Adipose tissue (tissue), 3 donors: ENCODE results near the gene IGHMBP2. TPM values are rescaled to one million over a fixed set of nuclear protein-coding genes. Genes with fewer than 3 reads are reported as not detected.
"Not testable (repeated sequence)": the region's sequence is repeated elsewhere in the genome, so short reads cannot be mapped to it uniquely, and the experiment has no call there.

ENCODE experiments used
- H3K27ac ChIP-seq: one replicate; pipeline ENCODE4 v1.5.1; 2013; ENCODE audit warnings: low read depth, low read length
- WGBS, 3 donors: extraction: QIAGEN DNeasy Blood & Tissue Kit; methylation state at CpG; one replicate each; pipeline ENCODE4 v1.1.7; 2013; 5-methylcytosine and 5-hydroxymethylcytosine counted together
- polyA plus RNA-seq, 3 donors: library from polyadenylated mRNA; stranded (reverse); fragments of 200-250 nt; gene quantifications; one replicate each; pipeline ENCODE4 v1.2.3, GENCODE V29; 2013
- donor health status: healthy with polysubstance abuse.
- donor health status: Bipolar disorder and iron deficiency.
- donor health status: healthy.

IGHMBP2 gene
- 10 to 100 TPM in 2 of 3 donors, 1 to 10 TPM in 1; 7.4 to 23.7 (median 11.3) TPM for polyA plus RNA-seq

DNA sequence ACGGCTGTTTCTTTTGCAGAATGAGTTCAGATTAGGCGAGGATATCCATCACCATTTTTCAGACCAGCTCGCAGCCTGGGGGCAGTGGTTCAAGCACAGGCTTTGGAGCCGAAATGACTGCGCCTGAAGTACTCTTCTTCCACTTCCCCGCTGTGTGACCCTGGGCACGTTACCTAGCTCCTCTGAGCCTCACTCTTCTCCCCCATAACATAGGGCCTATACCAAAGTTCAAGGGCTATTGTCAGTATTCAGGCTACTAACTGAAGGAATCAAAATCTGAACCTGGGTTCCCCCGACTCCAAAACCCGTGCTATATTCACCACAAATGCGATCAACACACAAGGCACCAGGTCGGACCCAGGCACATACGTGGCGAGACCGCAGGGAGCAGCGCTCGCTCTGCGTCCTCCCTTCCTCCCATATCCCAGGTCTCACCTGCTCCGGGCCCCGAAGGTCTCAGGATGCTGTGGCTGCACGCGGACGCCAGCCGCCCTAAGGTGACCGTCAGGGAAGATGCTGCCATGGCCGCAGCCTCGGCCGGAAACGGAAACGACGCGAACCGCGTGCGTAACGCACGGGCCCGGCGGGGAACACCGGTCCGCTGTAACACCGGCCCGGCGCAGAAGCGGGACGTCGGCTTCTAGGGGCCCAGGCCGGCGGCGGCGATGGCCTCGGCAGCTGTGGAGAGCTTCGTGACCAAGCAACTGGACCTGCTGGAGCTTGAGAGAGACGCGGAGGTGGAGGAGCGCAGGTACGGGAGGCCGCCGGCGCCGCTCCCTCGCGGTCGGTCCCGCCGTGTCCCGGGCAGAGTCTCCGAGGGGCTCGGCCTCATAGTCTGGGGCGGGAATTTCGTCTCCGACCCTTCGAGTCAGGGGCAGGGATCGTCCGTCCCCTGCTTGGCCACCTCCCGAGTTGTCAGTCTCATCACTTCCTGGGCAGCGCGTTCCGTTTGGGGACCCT, at the start of gene IGHMBP2, which contains the start of gene MRPL21:
IGHMBP2 (plus strand) TSS at position 604 of the 960 bp plus-strand sequence; CDS start at position 666, 62 bp downstream.
MRPL21 (minus strand) TSS at position 545 of the 960 bp plus-strand sequence; CDS start at position 523, 22 bp downstream.
- 1% methylated on average over 67 to 78 of the region's 78 CpGs for WGBS, 3 donors
- H3K27ac ChIP-seq: no peak within 1 kb of the TSS

- H3K27ac ChIP-seq: no peak overlapping the region
- 16 to 24% (median 22%) methylated on average over 39 to 42 of the region's 42 CpGs for WGBS, 3 donors
Measured at GRCh38 chr11:68854273-68854958, 49.3 kb upstream of the IGHMBP2 start.

- 2 to 10% (median 2%) methylated on average over 38 to 62 of the region's 62 CpGs for WGBS, 3 donors
- no peak overlapping the region for H3K27ac ChIP-seq
Measured at GRCh38 chr11:68855205-68855981, 48.3 kb upstream of the IGHMBP2 start.

DNA sequence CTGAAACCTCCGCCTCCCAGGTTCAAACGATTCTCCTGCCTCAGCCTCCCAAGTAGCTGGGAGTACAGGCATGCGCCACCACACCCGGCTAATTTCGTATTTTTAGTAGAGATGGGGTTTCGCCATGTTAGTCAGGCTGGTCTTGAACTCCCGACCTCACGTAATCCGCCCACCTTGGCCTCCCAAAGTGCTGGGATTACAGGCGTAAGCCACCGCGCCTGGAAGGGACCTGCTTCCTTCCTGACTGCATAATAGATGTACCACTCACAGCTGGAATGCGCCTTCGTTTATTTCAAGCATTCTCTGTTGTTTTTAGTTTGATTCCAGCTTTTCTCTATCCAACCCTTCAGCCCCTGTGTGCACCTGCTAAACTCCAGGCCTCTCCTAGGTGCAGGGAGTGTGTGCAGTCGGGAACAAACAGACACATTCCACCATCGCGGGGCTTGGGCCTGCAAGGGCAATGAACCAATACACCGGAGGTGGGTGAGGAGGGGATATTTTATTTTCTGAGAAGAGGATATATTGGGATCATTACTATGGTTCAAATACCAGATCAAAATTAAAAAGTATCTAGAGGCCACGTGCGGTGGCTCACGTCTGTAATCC, 47.2 kb upstream of the IGHMBP2 start:
- 80 to 88% (median 88%) methylated on average over 21 of the region's 21 CpGs for WGBS, 3 donors
- not testable (repeated sequence) for H3K27ac ChIP-seq

DNA sequence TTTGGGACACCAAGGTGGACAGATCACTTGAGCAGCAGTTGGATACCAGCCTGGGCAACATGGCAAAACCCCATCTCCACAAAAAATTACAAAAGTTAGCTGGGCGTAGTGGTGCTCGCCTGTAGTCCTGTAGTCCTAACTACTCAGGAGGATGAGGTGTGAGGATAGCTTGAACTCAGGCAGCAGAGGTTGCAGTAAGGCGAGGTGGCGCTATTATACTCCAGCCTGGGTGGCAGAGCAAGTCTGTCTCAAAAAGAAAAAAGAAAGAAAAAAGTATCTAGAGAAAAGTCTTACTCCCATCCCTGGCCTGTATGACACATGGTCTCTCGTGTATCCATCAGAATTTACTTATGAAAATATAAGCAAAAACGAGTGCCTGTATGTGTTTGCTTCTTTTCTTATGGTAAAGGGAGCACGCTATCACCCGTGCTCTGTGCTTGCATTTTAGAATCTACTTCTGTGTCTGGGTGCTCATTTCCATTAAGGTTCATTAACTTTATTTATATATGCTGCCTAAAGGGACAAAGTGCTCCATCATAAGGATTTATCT, 46.6 kb upstream of the IGHMBP2 start:
- H3K27ac ChIP-seq: no peak overlapping the region
- WGBS, 3 donors: 80 to 93% (median 91%) methylated on average over 8 of the region's 8 CpGs

DNA sequence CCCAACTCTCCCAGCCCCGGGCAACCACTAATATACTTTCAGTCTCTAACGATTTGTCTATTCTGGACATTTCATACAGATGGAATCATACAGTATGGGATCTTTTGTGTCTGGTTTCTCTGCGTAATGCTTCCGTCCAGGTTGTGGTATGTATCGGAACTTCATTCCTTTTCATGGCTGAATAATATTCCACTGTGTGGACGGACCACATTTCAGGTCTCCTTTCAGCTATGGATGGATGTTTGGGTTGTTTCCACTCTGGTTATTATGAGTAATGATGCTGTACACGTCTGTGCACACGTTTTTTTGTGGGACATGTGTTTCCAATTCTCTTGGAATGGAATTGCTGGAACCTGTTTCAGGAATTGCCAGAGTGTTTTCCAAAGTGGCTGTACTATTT, 44.6 kb upstream of the IGHMBP2 start:
- H3K27ac ChIP-seq: no peak overlapping the region
- WGBS, 3 donors: 81 to 86% (median 85%) methylated on average over 8 of the region's 8 CpGs

DNA sequence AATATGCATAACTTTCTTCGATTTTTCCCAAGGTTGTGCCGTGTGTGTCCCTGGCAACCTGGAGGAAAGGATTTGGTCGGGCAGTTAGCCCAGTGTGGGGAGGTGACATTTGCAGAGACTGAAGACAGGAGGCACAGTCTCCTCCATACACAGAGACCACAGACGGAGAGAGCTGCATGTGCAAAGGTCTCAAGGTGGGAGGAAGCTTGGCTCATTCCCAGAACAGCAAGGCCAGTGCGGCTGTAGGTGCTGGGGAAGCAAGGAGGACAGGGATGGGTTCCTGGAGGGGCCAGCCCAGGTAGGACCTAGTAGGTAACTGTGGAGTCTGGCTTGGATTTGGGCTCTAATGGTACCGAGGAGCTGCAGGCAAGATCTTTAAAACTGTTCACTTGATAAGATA, 41.3 kb upstream of the IGHMBP2 start:
- WGBS, 3 donors: 75 to 81% (median 80%) methylated on average over 6 of the region's 6 CpGs
- H3K27ac ChIP-seq: no peak overlapping the region

- H3K27ac ChIP-seq: no peak overlapping the region
- WGBS, 3 donors: 92 to 98% (median 93%) methylated on average over 3 of the region's 3 CpGs
Measured at GRCh38 chr11:68863553-68864265, 40.0 kb upstream of the IGHMBP2 start.

DNA sequence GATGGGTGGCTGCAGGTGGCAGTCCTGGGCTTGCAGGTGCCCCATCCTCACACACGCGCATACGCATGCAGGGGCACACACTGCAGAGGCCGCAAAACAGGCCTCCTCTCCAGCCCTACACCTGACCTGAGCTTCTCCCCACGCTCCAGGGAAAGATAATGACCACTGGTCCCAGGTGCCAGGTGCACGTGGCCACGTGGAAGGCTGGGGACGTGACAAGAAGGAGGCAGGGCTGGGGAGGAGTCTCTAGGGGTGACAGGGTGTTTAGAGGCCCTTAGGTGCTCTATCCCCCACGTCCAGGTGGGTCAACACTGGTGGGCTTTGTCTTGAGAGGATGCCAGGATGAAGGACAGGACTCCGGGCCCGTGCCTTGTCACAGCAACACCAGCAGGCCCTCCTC, 38.5 kb upstream of the IGHMBP2 start:
- 92 to 93% (median 92%) methylated on average over 11 of the region's 11 CpGs for WGBS, 3 donors
- no peak overlapping the region for H3K27ac ChIP-seq

DNA sequence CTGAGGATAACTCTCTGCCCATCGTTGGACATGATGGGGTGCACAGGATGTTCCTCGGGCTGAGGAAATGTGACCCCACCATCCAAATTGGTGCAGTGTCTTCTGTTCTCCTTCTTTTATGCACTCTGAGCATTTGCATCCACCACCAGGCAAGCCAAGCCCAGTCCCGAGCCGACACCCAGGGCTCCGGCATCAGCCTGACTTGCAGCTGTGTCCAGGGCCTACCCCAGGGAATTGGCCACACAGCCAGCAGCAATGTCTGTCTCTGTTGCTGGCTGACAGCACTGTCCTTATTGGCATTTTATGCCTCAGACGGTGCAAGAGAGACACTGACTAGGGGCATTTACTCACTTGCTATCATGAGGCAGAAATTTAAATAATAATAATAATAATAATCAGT, 36.6 kb upstream of the IGHMBP2 start:
- WGBS, 3 donors: 57 to 87% (median 72%) methylated on average over 6 of the region's 6 CpGs
- H3K27ac ChIP-seq: no peak overlapping the region

DNA sequence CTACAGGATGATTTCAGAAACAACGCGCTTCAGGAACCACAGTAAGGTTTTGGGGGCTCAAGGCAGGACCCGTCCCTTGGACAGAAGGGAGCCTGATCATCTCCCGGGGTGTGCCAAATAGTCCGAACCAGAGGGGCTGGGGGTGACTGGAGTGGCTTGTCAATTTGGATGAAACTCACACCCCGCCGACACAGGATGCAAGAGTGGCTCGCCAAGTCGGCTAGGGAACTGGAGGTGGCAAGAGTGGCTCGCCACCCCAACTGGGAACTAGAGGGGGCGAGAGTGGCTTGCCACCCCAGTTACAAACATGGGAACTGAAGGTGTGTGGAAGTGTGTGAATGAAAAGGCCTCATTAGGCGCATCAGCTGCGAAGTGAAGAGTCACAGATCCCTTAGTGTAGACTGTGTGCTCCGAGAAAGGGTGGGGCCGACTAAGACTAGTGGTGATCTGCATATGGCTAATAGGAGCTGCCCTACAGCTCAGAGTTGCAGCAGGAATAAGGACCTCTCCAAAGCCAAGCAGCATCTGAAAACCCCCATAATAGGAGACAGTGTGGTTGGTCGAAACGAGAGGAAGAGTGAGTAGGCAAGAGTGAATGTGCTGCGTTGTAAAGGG, 35.4 kb upstream of the IGHMBP2 start:
- WGBS, 3 donors: 93% methylated on average over 18 of the region's 18 CpGs
- H3K27ac ChIP-seq: no peak overlapping the region

GRCh38 chr11:68870470-68870869, 33.2 kb upstream of the IGHMBP2 start:
- H3K27ac ChIP-seq: no peak overlapping the region
- WGBS, 3 donors: 42 to 62% (median 58%) methylated on average over 9 of the region's 9 CpGs

DNA sequence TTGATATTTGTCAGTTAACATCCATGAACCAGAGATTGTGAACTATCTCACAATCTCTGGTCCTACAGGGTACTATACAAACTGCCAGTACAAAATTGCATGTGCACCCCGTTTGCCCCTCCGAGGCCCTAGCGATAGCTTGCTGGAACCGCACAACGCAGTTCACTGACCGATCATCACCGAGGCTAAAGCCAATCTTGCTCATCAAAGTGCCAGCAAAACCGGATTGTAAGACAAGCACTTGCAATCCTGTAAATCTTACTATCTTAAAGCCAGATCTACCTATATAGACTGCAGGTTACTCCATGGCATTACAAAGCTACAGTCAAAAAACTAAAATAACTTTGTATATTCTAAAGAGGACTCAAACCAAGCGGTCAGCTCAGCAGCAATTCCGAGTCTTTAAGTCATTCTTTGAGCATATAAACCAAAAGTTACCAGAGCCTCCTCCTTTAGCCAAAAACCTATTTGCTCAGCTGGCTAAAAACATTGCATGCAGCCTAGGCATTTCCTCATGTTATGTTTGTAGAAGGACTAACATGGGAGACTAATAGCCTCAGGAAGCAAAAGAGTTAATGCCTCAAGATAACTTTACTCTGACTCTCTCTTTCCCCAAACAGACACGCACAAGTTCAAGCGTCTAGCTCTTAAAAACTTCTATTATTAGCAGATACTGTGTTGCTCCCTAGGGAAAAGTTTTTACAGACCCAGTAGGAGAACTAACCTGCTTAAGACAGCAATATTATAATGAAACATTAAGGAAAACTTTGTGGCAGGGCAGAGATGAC, 31.3 kb upstream of the IGHMBP2 start:
- no peak overlapping the region for H3K27ac ChIP-seq
- 64 to 86% (median 80%) methylated on average over 12 of the region's 12 CpGs for WGBS, 3 donors

DNA sequence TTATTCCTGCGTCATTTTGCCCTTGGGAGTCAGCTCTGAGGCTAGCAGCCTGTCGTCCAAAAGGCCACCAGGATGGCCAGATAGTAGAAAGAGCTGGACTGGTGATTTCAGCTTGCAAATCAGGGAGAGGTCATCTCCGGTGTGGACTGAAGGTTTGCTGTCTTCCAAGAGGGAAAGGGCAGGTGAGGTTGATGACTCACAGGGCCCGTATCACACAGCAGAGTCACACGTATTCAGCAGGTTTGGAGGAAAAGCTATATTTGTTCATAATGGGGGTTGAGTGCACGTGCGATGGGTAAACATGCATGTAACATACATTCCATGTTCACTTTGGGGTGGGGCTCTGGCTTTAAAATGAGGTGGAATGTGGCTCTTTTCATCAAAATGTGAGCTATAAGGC, 25.7 kb upstream of the IGHMBP2 start:
- H3K27ac ChIP-seq: no peak overlapping the region
- WGBS, 3 donors: 86 to 90% (median 87%) methylated on average over 7 of the region's 7 CpGs

DNA sequence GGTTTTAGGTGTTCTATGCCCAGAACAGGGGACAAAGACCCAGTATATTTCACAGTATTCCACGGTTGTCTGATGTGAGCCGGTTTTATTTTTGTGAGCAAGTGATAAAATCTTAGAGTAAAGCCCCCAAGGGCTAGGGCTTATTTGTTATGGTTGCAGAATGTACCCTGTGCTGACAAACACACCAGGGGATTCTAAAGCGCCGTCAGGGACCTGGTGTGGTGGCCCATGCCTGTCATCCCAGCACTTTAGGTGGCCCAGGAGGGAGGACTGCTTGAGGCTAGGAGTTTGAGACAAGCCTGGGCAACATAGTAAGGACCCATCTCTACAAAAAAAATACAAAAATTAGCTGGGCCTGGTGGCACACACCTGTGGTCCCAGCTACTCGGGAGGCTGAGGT, 22.8 kb upstream of the IGHMBP2 start:
- no peak overlapping the region for H3K27ac ChIP-seq
- WGBS, 3 donors: 94 to 98% (median 95%) methylated on average over 5 of the region's 5 CpGs

- 90 to 100% (median 99%) methylated on average over 2 of the region's 2 CpGs for WGBS, 3 donors
- H3K27ac ChIP-seq: no peak overlapping the region
Measured at GRCh38 chr11:68881320-68881719, 22.4 kb upstream of the IGHMBP2 start.
